ENCODE measurements around the gene FAR2. TPM values are rescaled to one million over a fixed set of nuclear protein-coding genes. Genes with fewer than 3 reads are reported as not detected.
A peak's percentile ranks its signal among the peaks of the same experiment; 100 is the strongest.
"Not testable (repeated sequence)": the region's sequence is repeated elsewhere in the genome, so short reads cannot be mapped to it uniquely, and the experiment has no call there.

Gene FAR2
- 10 to 100 TPM; 37.0 to 39.3 (median 38.2) TPM for polyA plus RNA-seq (ENCODE audit: insufficient read length in 3 of 3)
- long read RNA-seq, donor 1, transcript FAR2-202 (12 exons, 3,616 nt), result major isoform, 6 of 14 reads
- long read RNA-seq, donor 1, partial matches to known transcripts, result 8 of 14 reads
- long read RNA-seq, donor 1, other reads (novel, unspliced or antisense), result 0 of 14 reads
- long read RNA-seq, donor 2, transcript FAR2-202 (12 exons, 3,616 nt), result major isoform, 8 of 132 reads
- long read RNA-seq, donor 2, partial matches to known transcripts, result 124 of 132 reads
- long read RNA-seq, donor 2, other reads (novel, unspliced or antisense), result 0 of 132 reads
- long read RNA-seq, donor 3, transcript FAR2-202 (12 exons, 3,616 nt), result major isoform, 8 of 78 reads
- long read RNA-seq, donor 3, partial matches to known transcripts, result 34 of 78 reads
- long read RNA-seq, donor 3, other reads (novel, unspliced or antisense), result 36 of 78 reads
- long read RNA-seq, donor 4, partial matches to known transcripts, result 9 of 9 reads
- long read RNA-seq, donor 4, other reads (novel, unspliced or antisense), result 0 of 9 reads
- long read RNA-seq, donor 5, partial matches to known transcripts, result 8 of 12 reads
- long read RNA-seq, donor 5, other reads (novel, unspliced or antisense), result 0 of 12 reads
- long read RNA-seq, donor 6, transcript FAR2-202 (12 exons, 3,616 nt), result major isoform, 6 of 19 reads
- long read RNA-seq, donor 6, partial matches to known transcripts, result 13 of 19 reads
- long read RNA-seq, donor 6, other reads (novel, unspliced or antisense), result 0 of 19 reads
- long read RNA-seq, donor 7, transcript FAR2-202 (12 exons, 3,616 nt), result major isoform, 11 of 17 reads
- long read RNA-seq, donor 7, partial matches to known transcripts, result 5 of 17 reads
- long read RNA-seq, donor 7, other reads (novel, unspliced or antisense), result 0 of 17 reads
- long read RNA-seq, donor 8, partial matches to known transcripts, result 0 of 23 reads
- long read RNA-seq, donor 8, other reads (novel, unspliced or antisense), result 23 of 23 reads
- long read RNA-seq, donor 9, transcript FAR2-202 (12 exons, 3,616 nt), result major isoform, 5 of 122 reads
- long read RNA-seq, donor 9, partial matches to known transcripts, result 117 of 122 reads
- long read RNA-seq, donor 9, other reads (novel, unspliced or antisense), result 0 of 122 reads
- long read RNA-seq, donor 10, transcript FAR2-202 (12 exons, 3,616 nt), result major isoform, 6 of 75 reads
- long read RNA-seq, donor 10, partial matches to known transcripts, result 40 of 75 reads
- long read RNA-seq, donor 10, other reads (novel, unspliced or antisense), result 28 of 75 reads
- long read RNA-seq, donor 11, partial matches to known transcripts, result 26 of 58 reads
- long read RNA-seq, donor 11, other reads (novel, unspliced or antisense), result 28 of 58 reads
- long read RNA-seq, donor 12, partial matches to known transcripts, result 76 of 139 reads
- long read RNA-seq, donor 12, other reads (novel, unspliced or antisense), result 58 of 139 reads
- long read RNA-seq, donor 13, partial matches to known transcripts, result 32 of 71 reads
- long read RNA-seq, donor 13, other reads (novel, unspliced or antisense), result 35 of 71 reads
- long read RNA-seq, donor 14, result 0 reads
- long read RNA-seq, donor 15, partial matches to known transcripts, result 83 of 147 reads
- long read RNA-seq, donor 15, other reads (novel, unspliced or antisense), result 60 of 147 reads
- long read RNA-seq, donor 16, transcript FAR2-202 (12 exons, 3,616 nt), result major isoform, 8 of 131 reads
- long read RNA-seq, donor 16, partial matches to known transcripts, result 80 of 131 reads
- long read RNA-seq, donor 16, other reads (novel, unspliced or antisense), result 43 of 131 reads

- DNase-seq, result no peak
Measured at GRCh38 chr12:29148911-29149690, at the start of gene FAR2. Gene FAR2 (plus strand): TSS chr12:29149278. CDS start chr12:29270450, 121,172 bp downstream.

GRCh38 chr12:29102741-29103140 is 46.3 kb upstream of the FAR2 start:
- no peak for DNase-seq

GRCh38 chr12:29103539-29103974 is 45.5 kb upstream of the FAR2 start:
- no peak for DNase-seq

DNA sequence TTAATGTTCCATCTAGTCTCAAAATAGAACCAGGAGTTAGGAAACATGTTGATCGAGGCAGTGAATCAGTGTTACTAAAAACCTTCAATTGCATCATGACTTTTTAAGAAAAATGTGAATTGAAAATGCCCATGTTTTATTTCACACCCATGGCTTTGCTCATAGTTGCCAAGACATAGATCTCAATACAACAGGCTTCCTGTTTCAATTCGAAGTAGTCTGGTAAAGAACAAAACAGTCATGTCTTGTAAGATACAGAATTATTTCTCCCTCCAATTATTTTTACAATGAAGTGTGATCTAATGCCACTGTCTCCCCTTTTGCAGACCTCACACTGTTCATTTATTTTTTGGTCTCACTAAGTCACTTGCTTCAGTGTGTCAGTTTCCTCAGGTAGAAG is 44.6 kb upstream of the FAR2 start:
- DNase-seq, result no peak

- DNase-seq, result no peak
Measured at GRCh38 chr12:29110506-29111442, 38.3 kb upstream of the FAR2 start.

DNA sequence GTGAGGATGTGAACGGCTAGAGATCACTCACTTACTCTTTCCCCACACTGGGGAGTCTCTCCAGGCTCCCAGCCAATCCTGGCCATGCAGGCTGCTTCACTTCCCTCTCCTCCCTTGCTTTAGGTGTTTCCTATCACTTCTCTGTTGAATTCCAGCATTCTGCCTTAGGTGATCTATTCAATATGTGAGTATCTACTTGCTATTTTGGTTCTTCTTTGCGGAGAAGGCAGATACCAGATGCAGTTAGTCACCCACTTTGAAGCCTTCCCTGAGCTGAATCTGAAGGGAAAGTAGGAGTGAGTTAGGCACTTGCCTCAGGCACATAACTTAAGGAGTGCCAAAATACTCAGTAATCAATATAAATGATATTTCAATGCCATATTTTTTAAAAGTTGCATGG is 36.0 kb upstream of the FAR2 start:
- DNase-seq, result no peak

GRCh38 chr12:29116414-29116813 is 32.7 kb upstream of the FAR2 start:
- peak; percentile 23 for DNase-seq

- no peak for DNase-seq
Measured at GRCh38 chr12:29131539-29131938, 17.5 kb upstream of the FAR2 start.

GRCh38 chr12:29132316-29132715 is 16.8 kb upstream of the FAR2 start:
- no peak for DNase-seq

DNA sequence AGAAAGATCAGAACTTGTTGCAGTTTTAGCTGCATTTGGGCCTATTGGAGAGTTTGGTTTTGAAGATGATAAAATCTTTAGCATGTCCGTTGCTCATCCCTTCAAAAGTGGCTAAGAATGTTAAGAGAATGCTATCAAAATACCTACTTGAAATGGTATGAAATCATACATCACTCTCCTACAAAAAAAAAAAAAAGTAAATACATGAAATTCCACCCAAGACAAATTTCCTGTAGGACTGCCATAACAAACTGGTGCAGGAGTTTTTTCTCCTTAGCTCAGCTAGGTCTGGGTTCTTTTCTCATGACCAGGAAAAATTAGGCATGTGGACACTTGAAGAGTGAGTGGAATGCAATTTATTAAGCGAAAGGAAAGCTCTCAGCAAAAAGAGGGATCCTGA is 15.9 kb upstream of the FAR2 start:
- DNase-seq, result no peak

DNA sequence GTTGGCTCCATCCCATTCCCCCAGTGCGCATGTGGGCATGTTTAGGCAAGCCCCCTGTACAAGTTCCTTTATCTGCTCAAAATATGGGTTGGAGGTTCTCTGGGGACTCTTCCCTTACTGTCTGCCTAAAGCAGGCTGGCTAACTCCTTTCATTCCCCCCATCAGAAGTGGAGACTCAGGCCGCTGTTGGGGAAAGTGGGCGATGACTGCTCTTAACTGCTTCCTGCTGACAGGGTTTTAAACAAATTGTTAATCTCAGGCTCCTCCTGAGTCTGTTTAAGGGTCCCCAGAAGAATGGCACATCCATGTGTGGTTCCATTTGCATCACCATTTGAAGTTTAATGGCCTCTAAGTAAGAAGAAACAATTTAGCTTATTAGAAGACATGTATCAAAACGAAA is 15.4 kb upstream of the FAR2 start:
- no peak for DNase-seq

- DNase-seq, result not testable (repeated sequence)
Measured at GRCh38 chr12:29138256-29138655, 10.8 kb upstream of the FAR2 start.

GRCh38 chr12:29138855-29139254 is 10.2 kb upstream of the FAR2 start:
- not testable (repeated sequence) for DNase-seq

DNA sequence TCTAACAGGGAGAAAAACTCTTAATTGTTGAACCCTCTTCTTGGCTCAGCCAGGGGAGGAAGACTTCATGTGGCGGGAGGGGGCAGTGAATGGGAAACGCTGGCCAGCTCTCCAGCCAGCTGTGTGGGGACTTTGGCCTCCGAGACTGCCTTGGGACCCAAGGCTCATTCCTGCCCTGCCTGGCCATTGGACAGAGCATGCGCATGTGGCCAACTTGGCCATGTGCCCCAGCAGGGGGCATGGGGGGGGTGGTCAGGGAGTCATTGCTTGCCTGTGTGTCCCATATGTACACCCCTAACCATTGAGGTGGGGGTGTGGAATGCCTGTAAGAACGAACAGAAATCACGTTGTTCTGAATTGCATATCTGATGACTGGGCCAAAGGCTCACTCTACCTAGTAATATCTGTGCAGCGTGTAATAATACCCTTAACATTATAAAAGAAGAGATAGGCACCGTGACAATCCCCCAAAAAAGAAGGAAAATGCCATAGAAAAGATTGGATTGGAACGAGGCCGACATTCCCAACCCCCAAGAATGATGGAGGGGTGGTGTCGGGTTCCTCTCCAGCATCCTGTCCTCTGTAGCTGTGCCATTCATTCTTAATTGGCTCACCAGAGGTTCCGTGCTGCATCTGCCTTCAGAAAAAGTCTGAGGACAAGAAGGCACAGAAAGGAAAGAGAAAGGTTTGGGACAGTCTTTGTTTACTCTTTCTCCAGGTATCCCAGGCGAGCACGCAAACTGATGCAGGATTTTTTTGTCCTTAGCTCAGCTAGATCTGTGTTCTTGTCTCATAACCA is 3.5 kb upstream of the FAR2 start:
- no peak for DNase-seq

DNA sequence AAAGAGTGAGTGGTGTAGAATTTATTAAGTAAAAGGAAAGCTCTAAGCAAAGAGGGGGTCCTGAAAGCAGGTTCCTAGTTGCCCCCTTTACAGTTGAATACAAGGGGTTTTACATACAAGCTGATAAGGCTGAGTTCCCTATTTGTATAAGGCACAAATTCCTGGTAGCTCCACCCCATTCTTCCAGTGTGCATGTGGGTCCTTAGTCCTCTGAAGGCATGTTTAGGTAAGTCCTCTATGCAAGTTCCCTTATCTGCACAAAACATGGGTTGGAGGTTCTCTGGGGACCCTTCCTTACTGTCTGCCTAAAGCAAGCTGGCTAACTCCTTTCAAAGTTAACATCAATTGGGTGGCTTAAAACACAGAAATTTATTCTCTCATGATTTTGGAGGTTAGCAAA is 2.9 kb upstream of the FAR2 start:
- no peak for DNase-seq

DNA sequence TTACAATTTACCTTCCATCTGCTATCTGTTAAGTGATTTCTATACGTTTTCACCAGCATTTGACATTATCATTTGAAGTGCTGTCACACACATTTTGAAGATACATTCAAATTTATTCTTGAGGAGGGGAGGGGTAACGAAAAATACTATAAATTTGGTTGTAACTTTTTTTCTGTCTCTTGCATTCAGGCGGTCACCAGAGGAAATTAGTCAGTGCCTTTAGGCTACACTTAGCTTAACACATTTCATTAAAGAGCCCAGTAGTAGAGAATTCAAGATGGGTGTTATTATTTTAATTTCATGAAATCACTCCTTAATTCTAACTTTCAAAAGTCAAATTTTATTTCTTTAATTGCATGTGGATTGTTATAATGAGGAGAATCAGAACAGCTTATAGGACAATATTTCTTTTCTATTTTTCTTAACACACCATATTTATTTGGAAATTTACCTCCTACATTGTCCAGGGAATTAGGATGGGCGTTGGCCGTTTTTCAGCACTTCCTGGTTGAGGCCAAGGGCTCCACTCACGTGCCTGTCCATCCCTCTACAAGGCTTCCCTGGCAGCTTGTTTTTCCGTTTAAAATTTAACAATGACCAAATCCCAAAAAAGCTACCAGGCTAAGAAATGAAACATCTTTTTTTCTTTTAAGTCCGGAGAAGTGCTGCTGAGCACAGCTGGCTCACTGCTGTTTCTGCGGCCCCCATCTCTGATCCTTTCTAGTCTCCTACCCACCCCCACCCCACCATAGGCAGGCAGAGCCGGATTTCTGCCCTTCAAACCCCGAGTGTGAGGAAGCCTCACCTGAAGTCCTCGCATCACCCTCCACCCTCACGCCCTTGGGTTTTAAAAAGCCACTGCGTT is 1.1 kb upstream of the FAR2 start:
- DNase-seq, result no peak

DNA sequence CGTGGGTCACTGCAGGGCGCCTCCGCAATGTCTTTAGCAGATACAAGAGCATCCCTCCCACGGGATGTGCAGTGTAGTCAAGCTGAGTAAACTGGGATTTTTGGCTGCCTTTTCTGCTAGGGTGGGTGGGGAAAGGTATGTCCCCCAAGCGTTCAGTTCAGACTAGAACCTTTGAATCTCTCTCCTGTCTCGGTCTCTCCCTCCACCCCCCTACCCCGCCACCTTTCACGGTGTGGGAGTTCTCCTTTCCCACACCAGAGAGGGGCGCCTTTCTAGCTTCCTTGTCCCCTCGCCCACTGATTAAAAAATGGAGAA is 525 bp upstream of the FAR2 start:
- no peak for DNase-seq
